Keratinocyte (primary cell): ENCODE measurements around the gene RNU5D-1.

Experiments used
- CTCF ChIP-seq, 3 experiments: IDR thresholded peaks in 1 of 3; conservative IDR thresholded peaks in 1 of 3; optimal IDR thresholded peaks in 1 of 3; 2 replicates in 2 of 3; 3 replicates in 1 of 3; pipeline versions ENCODE3 to v1.5.1; 2011; ENCODE audit warnings: low read length in 3 of 3, mild to moderate bottlenecking in 3 of 3, moderate library complexity in 2 of 3, control low read depth in 1 of 3, inconsistent platforms in 1 of 3; ENCODE audit not compliant: insufficient read depth in 2 of 3; ENCODE audit errors: extremely low read depth in 1 of 3
- EZH2 ChIP-seq: IDR thresholded peaks from one replicate; pipeline ENCODE4 v1.6.1; 2012; ENCODE audit warnings: inconsistent platforms, mild to moderate bottlenecking, low read length, moderate library complexity

GRCh38 chr1:44733784-44734183 lies 2.8 kb upstream of the RNU5D-1 start:
- TF ChIP-seq EZH2 (no peak), CTCF (optimal IDR thresholded peaks at IDR 0.05 in 1 of 3, IDR thresholded peaks at IDR 0.05 in 1 of 3, conservative IDR thresholded peaks at IDR 0.05 in 1 of 3; ENCODE audit: extremely low read depth in 1 of 3, insufficient read depth in 2 of 3, low read length in 3 of 3) (no peak)
